ENCODE data around the gene GDPD4. TPM values are rescaled to one million over a fixed set of nuclear protein-coding genes. Genes with fewer than 3 reads are reported as not detected.

Gene GDPD4
- total RNA-seq, 1 experiment from 2014 or later: not detected

DNA sequence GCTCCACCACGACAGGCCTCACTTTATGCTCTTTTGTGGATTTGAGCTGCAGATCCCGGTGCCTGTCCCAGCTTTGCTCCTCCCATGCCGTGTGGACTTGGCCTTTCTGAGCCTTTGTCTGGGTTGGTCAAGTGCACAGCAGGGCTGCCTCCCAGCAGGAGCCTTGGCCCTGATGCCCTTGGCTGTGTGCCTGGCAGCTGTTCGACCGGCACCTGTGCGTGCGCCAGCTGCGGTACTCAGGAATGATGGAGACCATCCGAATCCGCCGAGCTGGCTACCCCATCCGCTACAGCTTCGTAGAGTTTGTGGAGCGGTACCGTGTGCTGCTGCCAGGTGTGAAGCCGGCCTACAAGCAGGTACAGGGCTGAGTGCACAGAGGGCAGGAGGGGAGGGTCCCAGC, 126.9 kb downstream of the GDPD4 start:
- Histone ChIP-seq H3K9me3 (ENCODE audit: control insufficient read depth, insufficient read depth, low read depth, low read length) (no peaks in the 10 kb centered on the region), H3K27ac (ENCODE audit: low read length) (no peak overlapping the region), H3K4me3 (ENCODE audit: low read depth in 2 of 2, low read length in 2 of 2) (no peak overlapping the region), H3K36me3 (ENCODE audit: control insufficient read depth, insufficient read depth, low read length) (no peaks in the 10 kb centered on the region), H3K27me3 (ENCODE audit: control insufficient read depth, insufficient read depth, low read length) (no peaks in the 10 kb centered on the region), H3K4me1 (ENCODE audit: control insufficient read depth, insufficient read depth, low read length) (no peaks in the 10 kb centered on the region)
- in situ Hi-C loops (cut with HindIII; ENCODE audit: low pct_unique_long_range_greater_than_20kb, low sequenced_read_pairs) (no loop called here), intact Hi-C loops (cut with micrococcal nuclease; ENCODE audit: unreplicated experiment) (no loop called here)
- POLR2A ChIA-PET: no interaction called here
- no peak for ATAC-seq
- BruUV-seq (replicated peaks): no TSS peak
- DNase-seq (ENCODE audit: low read depth, low spot score): no peak
- CTCF ChIA-PET: no interaction called here
- TF ChIP-seq TCF7L2 (IDR thresholded peaks at IDR 0.05; ENCODE audit: low read depth, low read length): no peak
- TF ChIP-seq, protein P1, sequence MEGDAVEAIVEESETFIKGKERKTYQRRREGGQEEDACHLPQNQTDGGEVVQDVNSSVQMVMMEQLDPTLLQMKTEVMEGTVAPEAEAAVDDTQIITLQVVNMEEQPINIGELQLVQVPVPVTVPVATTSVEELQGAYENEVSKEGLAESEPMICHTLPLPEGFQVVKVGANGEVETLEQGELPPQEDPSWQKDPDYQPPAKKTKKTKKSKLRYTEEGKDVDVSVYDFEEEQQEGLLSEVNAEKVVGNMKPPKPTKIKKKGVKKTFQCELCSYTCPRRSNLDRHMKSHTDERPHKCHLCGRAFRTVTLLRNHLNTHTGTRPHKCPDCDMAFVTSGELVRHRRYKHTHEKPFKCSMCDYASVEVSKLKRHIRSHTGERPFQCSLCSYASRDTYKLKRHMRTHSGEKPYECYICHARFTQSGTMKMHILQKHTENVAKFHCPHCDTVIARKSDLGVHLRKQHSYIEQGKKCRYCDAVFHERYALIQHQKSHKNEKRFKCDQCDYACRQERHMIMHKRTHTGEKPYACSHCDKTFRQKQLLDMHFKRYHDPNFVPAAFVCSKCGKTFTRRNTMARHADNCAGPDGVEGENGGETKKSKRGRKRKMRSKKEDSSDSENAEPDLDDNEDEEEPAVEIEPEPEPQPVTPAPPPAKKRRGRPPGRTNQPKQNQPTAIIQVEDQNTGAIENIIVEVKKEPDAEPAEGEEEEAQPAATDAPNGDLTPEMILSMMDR (IDR thresholded peaks at IDR 0.05): no peak
- TF ChIP-seq, protein P2, sequence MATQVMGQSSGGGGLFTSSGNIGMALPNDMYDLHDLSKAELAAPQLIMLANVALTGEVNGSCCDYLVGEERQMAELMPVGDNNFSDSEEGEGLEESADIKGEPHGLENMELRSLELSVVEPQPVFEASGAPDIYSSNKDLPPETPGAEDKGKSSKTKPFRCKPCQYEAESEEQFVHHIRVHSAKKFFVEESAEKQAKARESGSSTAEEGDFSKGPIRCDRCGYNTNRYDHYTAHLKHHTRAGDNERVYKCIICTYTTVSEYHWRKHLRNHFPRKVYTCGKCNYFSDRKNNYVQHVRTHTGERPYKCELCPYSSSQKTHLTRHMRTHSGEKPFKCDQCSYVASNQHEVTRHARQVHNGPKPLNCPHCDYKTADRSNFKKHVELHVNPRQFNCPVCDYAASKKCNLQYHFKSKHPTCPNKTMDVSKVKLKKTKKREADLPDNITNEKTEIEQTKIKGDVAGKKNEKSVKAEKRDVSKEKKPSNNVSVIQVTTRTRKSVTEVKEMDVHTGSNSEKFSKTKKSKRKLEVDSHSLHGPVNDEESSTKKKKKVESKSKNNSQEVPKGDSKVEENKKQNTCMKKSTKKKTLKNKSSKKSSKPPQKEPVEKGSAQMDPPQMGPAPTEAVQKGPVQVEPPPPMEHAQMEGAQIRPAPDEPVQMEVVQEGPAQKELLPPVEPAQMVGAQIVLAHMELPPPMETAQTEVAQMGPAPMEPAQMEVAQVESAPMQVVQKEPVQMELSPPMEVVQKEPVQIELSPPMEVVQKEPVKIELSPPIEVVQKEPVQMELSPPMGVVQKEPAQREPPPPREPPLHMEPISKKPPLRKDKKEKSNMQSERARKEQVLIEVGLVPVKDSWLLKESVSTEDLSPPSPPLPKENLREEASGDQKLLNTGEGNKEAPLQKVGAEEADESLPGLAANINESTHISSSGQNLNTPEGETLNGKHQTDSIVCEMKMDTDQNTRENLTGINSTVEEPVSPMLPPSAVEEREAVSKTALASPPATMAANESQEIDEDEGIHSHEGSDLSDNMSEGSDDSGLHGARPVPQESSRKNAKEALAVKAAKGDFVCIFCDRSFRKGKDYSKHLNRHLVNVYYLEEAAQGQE (IDR thresholded peaks at IDR 0.05; ENCODE audit: insufficient read depth in 1 of 2, low read depth in 2 of 2, low read length in 1 of 2): no peak
- no peak for TF ChIP-seq POLR2AphosphoS5 (IDR thresholded peaks at IDR 0.05; ENCODE audit: low read depth, low read length)
- no peak for TF ChIP-seq SIN3A (IDR thresholded peaks at IDR 0.05; ENCODE audit: borderline replicate concordance, insufficient read depth, low read depth, low read length)

DNA sequence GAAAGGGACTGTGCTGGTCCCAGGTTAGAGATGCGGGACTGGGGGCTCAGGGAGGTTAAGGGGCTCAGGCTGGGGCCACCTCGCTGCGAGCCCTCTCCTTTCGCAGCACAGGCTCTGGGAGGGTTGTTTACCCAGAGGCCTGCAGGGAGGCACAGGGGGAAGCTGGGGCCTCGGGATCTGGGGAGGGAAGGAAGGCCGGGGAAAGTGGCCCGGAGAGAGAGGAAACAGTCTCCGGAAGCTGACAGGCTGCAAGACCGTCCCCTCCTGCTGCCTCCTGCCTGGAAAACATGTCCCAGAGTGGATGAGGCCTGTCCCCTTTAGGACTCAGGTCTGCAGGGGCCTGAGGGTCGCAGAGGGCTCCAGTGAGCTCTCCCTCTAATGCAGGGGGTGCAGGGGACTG, 128.0 kb downstream of the GDPD4 start:
- BruUV-seq (replicated peaks): no TSS peak
- DNase-seq (ENCODE audit: low read depth, low spot score) (no peak), ATAC-seq (peak; percentile 9; the same call in 1 of the 2 replicates)
- Histone ChIP-seq H3K4me1 (ENCODE audit: control insufficient read depth, insufficient read depth, low read length) (no peaks in the 10 kb centered on the region), H3K27ac (ENCODE audit: low read length) (no peak overlapping the region), H3K4me3 (ENCODE audit: low read depth in 2 of 2, low read length in 2 of 2) (no peak overlapping the region), H3K9me3 (ENCODE audit: control insufficient read depth, insufficient read depth, low read depth, low read length) (no peaks in the 10 kb centered on the region), H3K27me3 (ENCODE audit: control insufficient read depth, insufficient read depth, low read length) (no peaks in the 10 kb centered on the region), H3K36me3 (ENCODE audit: control insufficient read depth, insufficient read depth, low read length) (no peaks in the 10 kb centered on the region)
- TF ChIP-seq POLR2AphosphoS5 (IDR thresholded peaks at IDR 0.05; ENCODE audit: low read depth, low read length): no peak
- TF ChIP-seq, protein P1 (IDR thresholded peaks at IDR 0.05): no peak
- TF ChIP-seq SIN3A (IDR thresholded peaks at IDR 0.05; ENCODE audit: borderline replicate concordance, insufficient read depth, low read depth, low read length): no peak
- TF ChIP-seq TCF7L2 (IDR thresholded peaks at IDR 0.05; ENCODE audit: low read depth, low read length): no peak
- TF ChIP-seq, protein P2 (IDR thresholded peaks at IDR 0.05; ENCODE audit: insufficient read depth in 1 of 2, low read depth in 2 of 2, low read length in 1 of 2): no peak
- ChIA-PET CTCF (no interaction called here), POLR2A (interaction anchor here (0.6 kb wide), 1 partner anchor 269 kb away, joined by 3 read pairs; no protein-coding TSS in a partner anchor)
- intact Hi-C loops (cut with micrococcal nuclease; ENCODE audit: unreplicated experiment) (no loop called here), in situ Hi-C loops (cut with HindIII; ENCODE audit: low pct_unique_long_range_greater_than_20kb, low sequenced_read_pairs) (no loop called here)
